Dendritic cell treated with granulocyte-macrophage colony-stimulating factor and Interleukin-4, amounts not matched to agents 40 ng/mL and 50 ng/mL, for 4 days (primary cell): Measurements from ENCODE around the gene RAB6B.

ENCODE experiments used
- H3K27ac Mint-ChIP-seq: one replicate; pipeline ENCODE4 v1.8.0; 2022; ENCODE audit warnings: mild to moderate bottlenecking, mixed read lengths
- H3K27me3 Mint-ChIP-seq: one replicate; pipeline ENCODE4 v1.8.0; 2022; ENCODE audit warnings: mild to moderate bottlenecking, mixed read lengths
- H3K36me3 Mint-ChIP-seq: one replicate; pipeline ENCODE4 v1.8.0; 2022; ENCODE audit warnings: low read depth, mixed read lengths
- H3K4me1 Mint-ChIP-seq: one replicate; pipeline ENCODE4 v1.8.0; 2022; ENCODE audit warnings: low read depth, mixed read lengths
- H3K4me3 Mint-ChIP-seq: one replicate; pipeline ENCODE4 v1.8.0; 2022; ENCODE audit warnings: mild to moderate bottlenecking, moderate library complexity, mixed read lengths
- H3K9me3 Mint-ChIP-seq: one replicate; pipeline ENCODE4 v1.8.0; 2022; ENCODE audit warnings: mixed read lengths
- intact Hi-C: fragments of 100-400 bp; cut with micrococcal nuclease; formaldehyde crosslinking; loops from one replicate; pipeline ENCODE4 v1.15.0; 2022

RAB6B gene

GRCh38 chr3:133925960-133926735, 30.5 kb upstream of the RAB6B start:
- H3K27ac Mint-ChIP-seq: no peak overlapping the region
- H3K9me3 Mint-ChIP-seq: no peaks in the 10 kb centered on the region
- no peak overlapping the region for H3K4me3 Mint-ChIP-seq
- H3K36me3 Mint-ChIP-seq: no peaks in the 10 kb centered on the region
- H3K27me3 Mint-ChIP-seq: peaks cover 39% of the 10 kb centered on the region
- intact Hi-C loops: loop anchor here (5.0 kb wide), 2 partner anchors 264 to 1199 kb away; partner anchors contain the start of gene TOPBP1
- peaks cover 13% of the 10 kb centered on the region for H3K4me1 Mint-ChIP-seq

- Mint-ChIP-seq H3K9me3 (no peaks in the 10 kb centered on the region), H3K4me1 (peaks cover 13% of the 10 kb centered on the region), H3K27ac (no peak overlapping the region), H3K27me3 (peaks cover 37% of the 10 kb centered on the region), H3K36me3 (no peaks in the 10 kb centered on the region), H3K4me3 (no peak overlapping the region)
- intact Hi-C loops: no loop called here
These were observed 28.4 kb upstream of the RAB6B start for GRCh38 chr3:133924041-133924440.

- Mint-ChIP-seq H3K9me3 (no peaks in the 10 kb centered on the region), H3K27me3 (peaks cover 15% of the 10 kb centered on the region), H3K4me3 (no peak overlapping the region), H3K27ac (no peak overlapping the region), H3K36me3 (no peaks in the 10 kb centered on the region), H3K4me1 (no peaks in the 10 kb centered on the region)
- intact Hi-C loops: no loop called here
These were observed 25.9 kb upstream of the RAB6B start for GRCh38 chr3:133921592-133921991.

- H3K27ac Mint-ChIP-seq: no peak overlapping the region
- H3K9me3 Mint-ChIP-seq: no peaks in the 10 kb centered on the region
- peaks cover 4% of the 10 kb centered on the region for H3K27me3 Mint-ChIP-seq
- intact Hi-C loops: no loop called here
- H3K4me3 Mint-ChIP-seq: no peak overlapping the region
- H3K36me3 Mint-ChIP-seq: no peaks in the 10 kb centered on the region
- no peaks in the 10 kb centered on the region for H3K4me1 Mint-ChIP-seq
These were observed 21.5 kb upstream of the RAB6B start for GRCh38 chr3:133917144-133917543.

DNA sequence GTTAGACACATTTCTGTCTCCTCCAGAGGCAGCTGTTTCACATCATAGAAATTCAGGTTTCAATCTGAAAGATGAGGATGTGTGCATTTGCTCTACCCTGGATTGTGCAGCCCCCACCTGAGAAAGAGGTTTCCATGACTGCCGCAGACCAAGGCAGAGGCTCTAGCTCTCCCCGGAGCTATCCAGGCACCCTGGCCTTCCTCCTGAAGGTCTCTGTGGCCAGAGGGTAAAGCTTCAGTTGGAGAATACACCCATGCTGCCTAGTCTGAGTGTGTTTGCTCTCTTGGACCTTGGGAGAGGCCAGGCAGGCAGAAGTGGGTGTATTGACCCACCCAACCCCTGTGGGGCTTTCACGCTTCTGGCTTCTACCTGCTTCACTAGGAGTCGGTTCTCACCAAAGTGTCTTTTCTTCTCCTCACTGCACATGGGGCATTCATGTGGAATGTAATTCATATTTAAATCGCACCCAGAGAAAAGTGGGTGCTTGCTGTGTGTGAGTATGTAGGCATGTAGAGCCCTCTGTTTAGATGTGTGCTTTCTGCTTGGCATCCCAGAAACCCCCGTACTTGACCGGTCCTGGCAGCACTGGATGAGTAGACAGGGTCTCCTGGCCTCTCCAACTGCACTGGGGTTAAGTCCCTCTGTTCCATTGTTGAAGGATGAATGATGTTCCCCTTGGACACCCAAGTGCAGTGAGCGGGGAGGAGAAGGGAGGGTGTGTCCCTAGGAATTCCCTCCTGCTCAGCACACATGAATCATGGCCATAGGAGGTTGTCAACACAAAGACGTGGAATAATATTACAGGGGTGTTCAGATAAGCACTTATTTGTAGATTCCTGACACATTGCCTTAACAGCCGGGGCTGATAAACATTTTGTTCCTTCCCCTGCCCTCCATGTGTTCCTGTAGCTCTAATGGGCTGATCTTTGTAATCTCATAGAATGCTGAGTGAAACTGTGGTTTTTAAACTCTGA, 20.3 kb upstream of the RAB6B start:
- no peaks in the 10 kb centered on the region for H3K9me3 Mint-ChIP-seq
- H3K27me3 Mint-ChIP-seq: peaks cover 4% of the 10 kb centered on the region
- intact Hi-C loops: no loop called here
- H3K4me3 Mint-ChIP-seq: no peak overlapping the region
- no peaks in the 10 kb centered on the region for H3K4me1 Mint-ChIP-seq
- no peak overlapping the region for H3K27ac Mint-ChIP-seq
- no peaks in the 10 kb centered on the region for H3K36me3 Mint-ChIP-seq

DNA sequence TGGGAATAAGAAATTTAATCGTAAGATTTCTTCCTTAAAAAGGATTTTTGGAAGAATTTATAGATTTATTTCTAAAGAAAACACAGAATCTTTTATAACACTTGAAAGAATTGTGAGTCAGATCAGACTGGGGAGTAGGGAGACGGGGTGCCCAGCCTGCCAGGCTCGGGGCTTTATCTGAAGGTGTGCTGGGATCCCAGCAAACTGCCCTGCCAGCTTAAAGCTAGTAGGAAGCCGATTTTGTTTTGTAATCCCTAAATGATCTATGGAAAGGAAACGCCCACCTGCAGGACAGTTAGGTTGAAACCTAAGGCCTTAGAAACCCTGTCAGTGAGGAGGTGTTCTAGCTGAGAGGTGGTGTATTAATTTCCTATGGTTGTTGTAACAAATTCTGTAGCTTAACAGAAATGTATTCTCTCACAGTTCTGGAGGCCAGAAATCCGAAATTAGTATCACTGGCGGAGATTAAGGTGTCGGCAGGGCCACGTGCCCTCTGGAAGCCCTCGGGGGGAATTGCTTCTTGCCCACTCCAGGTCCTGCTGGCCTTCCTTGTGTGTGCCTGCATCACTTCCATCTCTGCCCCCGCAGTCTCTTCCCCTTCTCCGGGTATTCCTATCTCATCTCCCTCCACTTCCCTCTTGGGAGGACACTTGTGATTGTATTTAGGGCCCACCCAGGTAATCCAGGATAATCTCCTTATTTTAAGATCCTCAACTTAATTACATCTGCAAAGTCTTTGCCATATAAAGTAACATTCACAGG, 19.3 kb upstream of the RAB6B start:
- intact Hi-C loops: no loop called here
- no peaks in the 10 kb centered on the region for H3K36me3 Mint-ChIP-seq
- H3K4me1 Mint-ChIP-seq: no peaks in the 10 kb centered on the region
- H3K27ac Mint-ChIP-seq: no peak overlapping the region
- no peaks in the 10 kb centered on the region for H3K9me3 Mint-ChIP-seq
- H3K4me3 Mint-ChIP-seq: no peak overlapping the region
- H3K27me3 Mint-ChIP-seq: peaks cover 3% of the 10 kb centered on the region

DNA sequence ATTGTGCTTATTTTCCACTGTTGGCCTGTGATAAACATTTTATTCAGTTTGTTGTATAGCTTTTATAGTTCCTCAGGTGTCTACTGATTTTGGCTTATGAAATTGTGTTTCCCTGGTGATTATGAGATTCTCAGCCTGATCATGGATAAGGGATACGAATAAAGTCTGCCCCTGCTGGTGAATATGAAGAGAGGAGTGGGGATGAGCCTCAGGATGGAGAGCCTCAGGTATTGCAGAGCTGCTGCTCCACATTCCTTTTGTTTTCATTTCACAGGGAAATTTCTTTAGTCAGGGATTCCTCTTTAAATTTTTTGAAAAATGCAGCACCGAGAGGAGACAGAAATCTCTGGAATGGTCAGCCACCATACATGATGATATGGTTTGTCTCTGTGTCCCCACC, 14.7 kb upstream of the RAB6B start:
- Mint-ChIP-seq H3K27ac (no peak overlapping the region), H3K9me3 (no peaks in the 10 kb centered on the region), H3K4me3 (no peak overlapping the region), H3K27me3 (peaks cover 3% of the 10 kb centered on the region), H3K36me3 (no peaks in the 10 kb centered on the region), H3K4me1 (no peaks in the 10 kb centered on the region)
- intact Hi-C loops: no loop called here

DNA sequence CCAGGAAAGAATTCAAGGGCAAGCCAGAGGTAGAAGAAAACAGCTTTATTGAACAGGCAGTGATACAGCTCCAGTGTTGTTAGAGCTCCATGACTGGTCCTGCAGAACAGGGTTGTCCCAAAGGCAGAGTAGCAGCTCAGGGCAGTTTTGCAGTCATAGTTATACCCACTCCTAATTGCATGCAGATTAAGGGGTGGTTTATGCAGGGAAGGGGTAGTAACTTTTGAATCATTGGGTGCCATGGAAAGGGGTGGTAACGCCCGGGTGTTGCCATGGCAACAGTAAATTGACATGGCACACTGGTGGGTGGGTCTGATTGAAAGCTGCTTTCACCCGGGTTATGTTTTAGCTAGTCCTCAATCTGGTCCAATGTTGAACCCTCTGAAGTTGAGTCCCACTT, 9.7 kb upstream of the RAB6B start:
- Mint-ChIP-seq H3K9me3 (no peaks in the 10 kb centered on the region), H3K36me3 (no peaks in the 10 kb centered on the region), H3K27ac (no peak overlapping the region), H3K4me3 (no peak overlapping the region), H3K4me1 (no peaks in the 10 kb centered on the region), H3K27me3 (peaks cover 2% of the 10 kb centered on the region)
- intact Hi-C loops: no loop called here

DNA sequence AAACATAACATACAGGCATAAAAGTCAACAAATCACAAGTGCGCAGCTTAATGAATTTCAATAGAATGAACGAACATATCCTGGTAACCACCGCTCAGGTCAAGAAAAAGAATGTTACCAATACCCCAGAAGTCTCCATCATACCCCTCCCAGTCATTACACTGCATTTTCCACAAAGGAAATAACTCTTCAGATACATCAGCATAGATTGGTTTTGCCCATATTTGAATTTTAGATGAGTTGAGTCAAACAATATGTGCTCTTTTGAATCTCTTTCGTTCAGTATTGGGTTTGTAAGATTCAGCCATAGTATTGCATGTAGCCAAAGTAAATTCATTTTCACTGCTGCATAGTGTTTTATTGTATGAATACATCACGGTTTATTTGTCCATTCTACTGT, 6.2 kb upstream of the RAB6B start:
- no peak overlapping the region for H3K4me3 Mint-ChIP-seq
- no peaks in the 10 kb centered on the region for H3K36me3 Mint-ChIP-seq
- no peak overlapping the region for H3K27ac Mint-ChIP-seq
- intact Hi-C loops: no loop called here
- H3K4me1 Mint-ChIP-seq: no peaks in the 10 kb centered on the region
- peaks cover 20% of the 10 kb centered on the region for H3K27me3 Mint-ChIP-seq
- no peaks in the 10 kb centered on the region for H3K9me3 Mint-ChIP-seq

DNA sequence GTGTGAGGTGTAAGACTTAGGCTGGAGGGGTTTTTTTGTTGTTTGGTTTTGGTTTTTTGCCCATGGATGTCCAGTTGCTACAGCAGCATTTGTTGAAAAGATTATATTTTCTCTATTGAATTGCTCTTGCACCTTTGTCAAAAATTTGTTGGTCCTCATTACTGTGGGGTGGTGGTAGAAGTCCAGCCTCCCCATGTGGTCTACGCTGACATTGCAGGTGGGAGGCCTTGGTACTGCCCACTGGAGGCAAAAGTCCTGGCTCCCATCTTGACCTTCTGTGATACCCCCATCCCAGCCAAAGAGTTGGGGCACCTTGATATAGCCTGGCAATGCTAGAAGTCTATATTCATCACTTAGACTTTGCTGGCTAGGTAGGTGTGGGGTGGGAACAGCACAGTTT, 5.4 kb upstream of the RAB6B start:
- H3K9me3 Mint-ChIP-seq: no peaks in the 10 kb centered on the region
- no peaks in the 10 kb centered on the region for H3K36me3 Mint-ChIP-seq
- peaks cover 27% of the 10 kb centered on the region for H3K27me3 Mint-ChIP-seq
- peaks cover under 1% of the 10 kb centered on the region for H3K4me1 Mint-ChIP-seq
- no peak overlapping the region for H3K27ac Mint-ChIP-seq
- H3K4me3 Mint-ChIP-seq: no peak overlapping the region
- intact Hi-C loops: no loop called here

DNA sequence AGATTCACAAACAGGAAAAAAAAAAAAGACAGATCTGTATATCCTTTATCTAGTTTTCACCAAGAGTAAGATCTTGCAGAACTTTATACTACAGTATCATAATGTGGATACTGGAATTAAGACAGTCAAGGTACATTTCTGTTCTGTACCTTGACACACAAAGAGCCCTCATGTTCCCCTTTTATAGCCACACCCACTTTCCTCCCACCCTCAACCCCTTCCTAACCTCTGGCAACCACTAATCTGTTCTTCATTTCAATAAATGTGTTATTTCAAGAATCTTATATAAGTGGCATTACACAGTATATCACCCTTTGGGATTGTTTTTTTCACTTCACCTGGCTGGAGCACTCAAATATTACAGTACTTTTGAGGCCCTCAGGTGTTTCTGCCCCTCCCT, 3.6 kb upstream of the RAB6B start:
- Mint-ChIP-seq H3K9me3 (no peaks in the 10 kb centered on the region), H3K36me3 (no peaks in the 10 kb centered on the region), H3K4me3 (no peak overlapping the region), H3K4me1 (peaks cover 10% of the 10 kb centered on the region), H3K27me3 (peaks cover 38% of the 10 kb centered on the region), H3K27ac (no peak overlapping the region)
- intact Hi-C loops: no loop called here

DNA sequence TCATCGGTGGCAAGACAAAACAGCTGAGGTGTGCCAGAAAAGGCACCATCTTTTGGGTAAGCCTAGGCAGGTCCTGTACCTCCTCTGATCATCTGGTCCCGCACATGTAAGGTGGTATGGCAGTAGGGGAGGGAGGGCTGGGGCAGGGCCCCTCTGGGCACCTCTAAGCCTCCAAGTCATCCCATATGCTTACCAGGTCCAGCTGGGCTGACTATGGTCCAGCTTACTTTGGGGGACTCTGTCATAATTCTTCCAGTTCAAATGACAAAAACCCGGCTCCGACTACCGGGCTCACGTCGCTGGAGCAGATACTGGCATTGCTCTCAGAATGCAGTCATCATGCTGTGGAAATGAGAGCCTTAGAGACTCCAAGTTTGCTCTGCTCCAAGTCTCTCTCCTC, 1.9 kb upstream of the RAB6B start:
- Mint-ChIP-seq H3K9me3 (no peaks in the 10 kb centered on the region), H3K4me3 (no peak overlapping the region), H3K36me3 (no peaks in the 10 kb centered on the region), H3K27me3 (peaks cover 55% of the 10 kb centered on the region), H3K4me1 (peaks cover 10% of the 10 kb centered on the region), H3K27ac (no peak overlapping the region)
- intact Hi-C loops: no loop called here

DNA sequence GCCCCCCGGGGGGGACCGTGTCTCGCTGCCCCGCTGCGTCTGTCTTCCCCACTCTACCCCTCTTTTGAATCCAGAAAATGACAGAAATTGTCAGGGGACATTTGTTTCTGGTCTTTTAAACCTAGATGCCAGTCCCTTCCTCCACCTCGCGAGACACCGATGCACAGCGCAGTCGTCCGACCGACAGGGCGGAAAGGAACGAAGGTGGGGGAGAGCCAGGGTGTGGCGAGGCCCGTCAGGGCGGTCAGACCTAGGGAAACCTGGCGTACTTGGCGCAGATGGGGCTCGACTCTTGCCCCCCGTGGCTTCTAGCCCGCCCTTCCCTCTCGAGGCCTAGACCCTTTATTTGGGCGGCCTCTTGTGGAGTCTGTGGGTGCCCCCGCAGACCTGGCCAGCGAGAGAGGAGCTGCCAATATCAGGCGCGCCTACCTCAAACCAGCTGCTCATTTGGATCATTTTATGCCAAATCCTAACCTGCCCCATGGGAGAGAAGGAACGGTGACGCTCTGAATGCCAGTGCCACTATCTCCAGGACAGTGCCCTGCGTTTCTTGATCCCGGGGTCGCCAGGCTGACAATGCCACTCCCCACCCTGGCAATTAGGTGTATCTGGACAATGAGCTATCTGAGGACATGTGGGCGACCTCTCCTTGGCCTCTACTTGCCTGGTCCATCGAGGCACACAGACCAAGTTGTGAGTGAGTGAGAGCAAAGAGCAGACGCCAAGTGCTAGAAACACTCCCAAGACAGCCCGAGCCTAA, 500 bp upstream of the RAB6B start:
- Mint-ChIP-seq H3K27ac (no peak overlapping the region), H3K9me3 (no peaks in the 10 kb centered on the region), H3K4me1 (peaks cover 10% of the 10 kb centered on the region), H3K27me3 (peaks cover 61% of the 10 kb centered on the region), H3K36me3 (no peaks in the 10 kb centered on the region), H3K4me3 (peak overlapping the region; percentile 6)
- intact Hi-C loops: no loop called here
